Activated gamma-delta T cell treated with anti-CD3 and anti-CD28 coated beads, Interleukin-2, amount 50 U/mL, for 16 hours (primary cell): ENCODE data around the gene ETS2.
"Not testable (repeated sequence)": the region's sequence is repeated elsewhere in the genome, so short reads cannot be mapped to it uniquely, and the experiment has no call there.

Source experiments
- DNase-seq: peaks from one replicate; pipeline ENCODE4 v3.0.0-alpha.2; 2020; ENCODE audit warnings: low read depth

The ETS2 gene

GRCh38 chr21:38839328-38840286 is 33.9 kb downstream of the ETS2 start:
- no peak for DNase-seq

GRCh38 chr21:38840456-38841300 is 34.9 kb downstream of the ETS2 start:
- DNase-seq = no peak

- DNase-seq = no peak
These were observed 35.7 kb downstream of the ETS2 start for GRCh38 chr21:38841472-38841871.

- DNase-seq = no peak
These were observed 36.4 kb downstream of the ETS2 start for GRCh38 chr21:38842079-38842478.

GRCh38 chr21:38843379-38843778 is 37.6 kb downstream of the ETS2 start:
- DNase-seq = no peak

GRCh38 chr21:38843806-38844503 is 38.2 kb downstream of the ETS2 start:
- no peak for DNase-seq

- DNase-seq = not testable (repeated sequence)
These were observed 39.6 kb downstream of the ETS2 start for GRCh38 chr21:38845374-38845773.

GRCh38 chr21:38847556-38847955 is 41.8 kb downstream of the ETS2 start:
- no peak for DNase-seq

- no peak for DNase-seq
These were observed 42.5 kb downstream of the ETS2 start for GRCh38 chr21:38848187-38848609.

- no peak for DNase-seq
These were observed 44.0 kb downstream of the ETS2 start for GRCh38 chr21:38849776-38850175.

- no peak for DNase-seq
These were observed 44.7 kb downstream of the ETS2 start for GRCh38 chr21:38850277-38850951.

GRCh38 chr21:38851101-38851500 is 45.4 kb downstream of the ETS2 start:
- no peak for DNase-seq

GRCh38 chr21:38852278-38852677 is 46.5 kb downstream of the ETS2 start:
- no peak for DNase-seq

GRCh38 chr21:38852708-38853107 is 47.0 kb downstream of the ETS2 start:
- DNase-seq = no peak

- DNase-seq = no peak
These were observed 47.7 kb downstream of the ETS2 start for GRCh38 chr21:38853421-38853919.

- DNase-seq = no peak
These were observed 51.6 kb downstream of the ETS2 start for GRCh38 chr21:38857152-38857825.

- DNase-seq = no peak
These were observed 52.5 kb downstream of the ETS2 start for GRCh38 chr21:38858026-38858811.

- no peak for DNase-seq
These were observed 53.1 kb downstream of the ETS2 start for GRCh38 chr21:38858812-38859205.

GRCh38 chr21:38859852-38860251 is 54.1 kb downstream of the ETS2 start:
- no peak for DNase-seq

GRCh38 chr21:38861056-38861455 is 55.3 kb downstream of the ETS2 start:
- DNase-seq = no peak
